Tibial artery (tissue), 4 donors: ENCODE data around the gene OR1N2.

Experiments used
- DNase-seq, 2 donors: peaks; one replicate each; pipeline ENCODE4 v3.0.0-alpha.2; 2019
- H3K27ac ChIP-seq, 2 donors: fragments of 200-600 bp; sonication (generic) in 1 of 2; 1 replicate in 1 of 2; 2 replicates in 1 of 2; pipeline ENCODE4 v1.5.1; 2018 to 2019; ENCODE audit warnings: mild to moderate bottlenecking in 1 of 2
- H3K27me3 ChIP-seq, 2 donors: fragments of 200-600 bp; sonication (generic) in 1 of 2; one replicate each; pipeline versions ENCODE4 v1.5.1 to v1.6.0; 2016 to 2019
- H3K36me3 ChIP-seq, 3 donors: fragments of 200-600 bp; sonication (generic) in 2 of 3; one replicate each; pipeline ENCODE4 v1.5.1; 2016 to 2019; ENCODE audit warnings: mild to moderate bottlenecking in 2 of 3
- H3K4me1 ChIP-seq, 4 donors: fragments of 200-600 bp; sonication (generic) in 2 of 4; 1 replicate in 3 of 4; 2 replicates in 1 of 4; pipeline ENCODE4 v1.5.1; 2016 to 2019
- H3K4me3 ChIP-seq, 2 donors: fragments of 200-600 bp; sonication (generic) in 1 of 2; 1 replicate in 1 of 2; 2 replicates in 1 of 2; pipeline ENCODE4 v1.5.1; 2018 to 2019; ENCODE audit warnings: mild to moderate bottlenecking in 2 of 2
- H3K9me3 ChIP-seq, 3 donors: fragments of 200-600 bp; sonication (generic) in 1 of 3; one replicate each; pipeline ENCODE4 v1.5.1; 2016 to 2019
- CTCF ChIP-seq, 2 experiments: fragments of 200-600 bp in 1 of 2; fragments of 450-650 bp in 1 of 2; IDR thresholded peaks; one replicate each; pipeline ENCODE4 v1.5.1; 2017 to 2019; ENCODE audit warnings: antibody characterized with exemption in 2 of 2, mild to moderate bottlenecking in 1 of 2, moderate library complexity in 1 of 2
- intact Hi-C: fragments of 100-400 bp; cut with DNase I; formaldehyde crosslinking; loops from one replicate; pipeline ENCODE4 v1.15.0; 2023; ENCODE audit warnings: low total_unique reads

Gene OR1N2

GRCh38 chr9:122551371-122551770, 1.5 kb upstream of the OR1N2 start:
- Histone ChIP-seq H3K9me3 (peaks cover 0 to 7% (median 0%) of the 10 kb centered on the region in 3 donors), H3K4me1 (no peaks in the 10 kb centered on the region), H3K36me3 (no peaks in the 10 kb centered on the region), H3K27me3 (no peaks in the 10 kb centered on the region), H3K4me3 (no peak overlapping the region), H3K27ac (no peak overlapping the region)
- intact Hi-C loops, result no loop called here
- no peak for TF ChIP-seq CTCF (IDR thresholded peaks at IDR 0.05)
- DNase-seq, result no peak

- intact Hi-C loops, result no loop called here
- H3K27ac ChIP-seq, result no peak overlapping the region
- no peaks in the 10 kb centered on the region for H3K36me3 ChIP-seq
- H3K4me1 ChIP-seq, result no peaks in the 10 kb centered on the region
- no peak overlapping the region for H3K4me3 ChIP-seq
- no peak for TF ChIP-seq CTCF (IDR thresholded peaks at IDR 0.05)
- no peak for DNase-seq
- H3K9me3 ChIP-seq, result peaks cover 0 to 8% (median 6%) of the 10 kb centered on the region in 3 donors
- no peaks in the 10 kb centered on the region for H3K27me3 ChIP-seq
Measured at GRCh38 chr9:122561446-122561845, 8.5 kb downstream of the OR1N2 start.

- Histone ChIP-seq H3K9me3 (peaks cover 0 to 8% (median 6%) of the 10 kb centered on the region in 3 donors), H3K27ac (no peak overlapping the region), H3K4me3 (no peak overlapping the region), H3K27me3 (no peaks in the 10 kb centered on the region), H3K36me3 (no peaks in the 10 kb centered on the region), H3K4me1 (no peaks in the 10 kb centered on the region)
- intact Hi-C loops, result no loop called here
- no peak for DNase-seq
- no peak for TF ChIP-seq CTCF (IDR thresholded peaks at IDR 0.05)
Measured at GRCh38 chr9:122562134-122562760, 9.3 kb downstream of the OR1N2 start.

- TF ChIP-seq CTCF (IDR thresholded peaks at IDR 0.05), result no peak
- Histone ChIP-seq H3K27ac (no peak overlapping the region), H3K27me3 (no peaks in the 10 kb centered on the region), H3K4me3 (no peak overlapping the region), H3K9me3 (peaks cover 0 to 8% (median 6%) of the 10 kb centered on the region in 3 donors), H3K4me1 (no peaks in the 10 kb centered on the region), H3K36me3 (no peaks in the 10 kb centered on the region)
- intact Hi-C loops, result no loop called here
- no peak for DNase-seq
Measured at GRCh38 chr9:122567901-122568300, 15.0 kb downstream of the OR1N2 start.

GRCh38 chr9:122572456-122572855, 19.5 kb downstream of the OR1N2 start:
- H3K27me3 ChIP-seq, result no peaks in the 10 kb centered on the region
- no peak overlapping the region for H3K27ac ChIP-seq
- no peaks in the 10 kb centered on the region for H3K4me1 ChIP-seq
- intact Hi-C loops, result no loop called here
- no peaks in the 10 kb centered on the region for H3K9me3 ChIP-seq
- H3K4me3 ChIP-seq, result no peak overlapping the region
- TF ChIP-seq CTCF (IDR thresholded peaks at IDR 0.05), result no peak
- peaks cover 0 to 7% (median 3%) of the 10 kb centered on the region in 3 donors for H3K36me3 ChIP-seq
- DNase-seq, result no peak

- H3K27me3 ChIP-seq, result no peaks in the 10 kb centered on the region
- H3K36me3 ChIP-seq, result peaks cover 0 to 7% (median 7%) of the 10 kb centered on the region in 3 donors
- H3K9me3 ChIP-seq, result peaks cover 0 to 5% (median 0%) of the 10 kb centered on the region in 3 donors
- H3K4me3 ChIP-seq, result no peak overlapping the region
- H3K27ac ChIP-seq, result no peak overlapping the region
- H3K4me1 ChIP-seq, result no peaks in the 10 kb centered on the region
- no peak for DNase-seq
- intact Hi-C loops, result no loop called here
- TF ChIP-seq CTCF (IDR thresholded peaks at IDR 0.05), result no peak
Measured at GRCh38 chr9:122579874-122580273, 27.0 kb downstream of the OR1N2 start.
